Measurements from ENCODE around the gene GYPB. TPM values are rescaled to one million over a fixed set of nuclear protein-coding genes. Genes with fewer than 3 reads are reported as not detected.
"Not testable (repeated sequence)": the region's sequence is repeated elsewhere in the genome, so short reads cannot be mapped to it uniquely, and the experiment has no call there.

GYPB gene
- total and polyA plus RNA-seq, 2 donors (not counting 1 experiment from before 2014, with no cell fraction given) = 0.91 TPM; not detected in 1

DNA sequence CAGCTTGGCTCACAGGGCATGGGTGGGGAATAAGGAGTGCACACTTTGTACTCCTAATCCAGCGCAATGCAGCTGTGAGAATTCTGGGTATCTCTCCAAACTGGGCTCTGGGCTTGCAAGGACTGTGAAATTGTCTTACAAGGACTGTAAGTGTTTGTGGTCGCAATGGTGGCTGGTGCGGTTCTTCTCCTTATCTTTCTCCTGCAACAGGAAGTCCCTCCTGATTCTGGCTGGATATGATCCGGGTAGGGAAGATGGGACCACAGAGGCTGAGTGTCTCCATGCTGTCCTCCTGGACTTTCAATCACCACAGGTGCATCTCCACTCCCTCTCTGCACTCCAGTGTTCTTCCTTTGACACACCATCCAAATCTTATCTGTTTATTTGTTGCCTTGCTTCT, 58.1 kb downstream of the GYPB start:
- Histone ChIP-seq H3K79me2 (ENCODE audit: control insufficient read depth, insufficient read depth, low read length) (no peaks in the 10 kb centered on the region), H3K36me3 (replicated peaks in 1 of 2; ENCODE audit: control extremely low read depth in 1 of 2, control insufficient read depth in 1 of 2, extremely low read depth in 1 of 2, insufficient read depth in 2 of 2, low read length in 1 of 2) (no peaks in the 10 kb centered on the region), H3K27ac (ENCODE audit: low read length in 2 of 2) (no peak overlapping the region), H3K9me3 (ENCODE audit: control extremely low read depth in 1 of 3, control insufficient read depth in 2 of 3, insufficient read depth in 1 of 3, low read length in 2 of 3) (no peaks in the 10 kb centered on the region), H3K9ac (ENCODE audit: low read length) (no peak overlapping the region), H3K4me3 (ENCODE audit: control extremely low read depth in 1 of 5, extremely low read depth in 1 of 5, insufficient read depth in 1 of 5, low read depth in 2 of 5, low read length in 4 of 5) (no peak overlapping the region), H4K20me1 (ENCODE audit: control insufficient read depth, insufficient read depth, low read length, poor library complexity, severe bottlenecking) (no peaks in the 10 kb centered on the region), H3K4me1 (ENCODE audit: control insufficient read depth in 2 of 2, insufficient read depth in 2 of 2, low read length in 2 of 2) (no peaks in the 10 kb centered on the region), H3K4me2 (replicated peaks; ENCODE audit: low read depth, low read length, poor library complexity, severe bottlenecking) (no peak overlapping the region), H3K27me3 (replicated peaks in 1 of 4; ENCODE audit: control extremely low read depth in 1 of 4, control insufficient read depth in 3 of 4, insufficient read depth in 4 of 4, low read length in 3 of 4) (no peaks in the 10 kb centered on the region), H2AFZ (ENCODE audit: insufficient read depth, low read depth, low read length, poor library complexity, severe bottlenecking) (no peak overlapping the region)
- Mint-ChIP-seq H3K4me3 (no peak overlapping the region), H3K27ac (no peak overlapping the region), H3K4me1 (no peaks in the 10 kb centered on the region), H3K27me3 (no peaks in the 10 kb centered on the region), H3K9me3 (ENCODE audit: insufficient read depth) (no peaks in the 10 kb centered on the region)
- ChIA-PET POLR2A (no interaction called here), CTCF (no interaction called here)
- intact Hi-C loops (cut with micrococcal nuclease) = no loop called here
- no CpG with 5 or more reads among the region's 4 CpGs for WGBS (ENCODE audit: insufficient coverage)
- TF ChIP-seq EZH2 (IDR thresholded peaks at IDR 0.05; ENCODE audit: borderline replicate concordance, insufficient read depth, low read depth, low read length, poor library complexity, severe bottlenecking) = no peak
- TF ChIP-seq, protein P1, sequence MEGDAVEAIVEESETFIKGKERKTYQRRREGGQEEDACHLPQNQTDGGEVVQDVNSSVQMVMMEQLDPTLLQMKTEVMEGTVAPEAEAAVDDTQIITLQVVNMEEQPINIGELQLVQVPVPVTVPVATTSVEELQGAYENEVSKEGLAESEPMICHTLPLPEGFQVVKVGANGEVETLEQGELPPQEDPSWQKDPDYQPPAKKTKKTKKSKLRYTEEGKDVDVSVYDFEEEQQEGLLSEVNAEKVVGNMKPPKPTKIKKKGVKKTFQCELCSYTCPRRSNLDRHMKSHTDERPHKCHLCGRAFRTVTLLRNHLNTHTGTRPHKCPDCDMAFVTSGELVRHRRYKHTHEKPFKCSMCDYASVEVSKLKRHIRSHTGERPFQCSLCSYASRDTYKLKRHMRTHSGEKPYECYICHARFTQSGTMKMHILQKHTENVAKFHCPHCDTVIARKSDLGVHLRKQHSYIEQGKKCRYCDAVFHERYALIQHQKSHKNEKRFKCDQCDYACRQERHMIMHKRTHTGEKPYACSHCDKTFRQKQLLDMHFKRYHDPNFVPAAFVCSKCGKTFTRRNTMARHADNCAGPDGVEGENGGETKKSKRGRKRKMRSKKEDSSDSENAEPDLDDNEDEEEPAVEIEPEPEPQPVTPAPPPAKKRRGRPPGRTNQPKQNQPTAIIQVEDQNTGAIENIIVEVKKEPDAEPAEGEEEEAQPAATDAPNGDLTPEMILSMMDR (IDR thresholded peaks at IDR 0.05) = no peak
- DNase-seq = no peak
- ATAC-seq (ENCODE audit: low read depth) = no peak

DNA sequence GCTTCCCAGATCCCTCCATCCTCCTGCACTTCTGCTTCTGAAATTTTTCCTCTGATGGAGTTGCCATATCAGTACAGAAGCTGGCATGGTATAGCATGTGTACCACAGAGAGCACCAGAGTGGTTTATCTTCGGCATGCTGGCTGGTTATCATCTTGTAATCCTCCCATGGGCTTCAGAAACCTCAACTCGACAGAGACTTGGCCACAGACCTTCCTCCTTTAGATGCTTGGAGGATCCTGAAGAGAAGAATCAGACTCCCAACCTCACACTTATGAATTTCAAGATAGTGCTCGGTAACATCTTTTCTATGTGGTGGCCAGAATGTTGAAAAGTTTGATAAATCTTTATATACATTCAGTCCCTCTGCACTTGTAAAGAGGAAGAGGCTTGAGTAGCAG, 63.9 kb downstream of the GYPB start:
- H3K27ac Mint-ChIP-seq; H3K9me3 ChIP-seq (ENCODE audit: control extremely low read depth in 1 of 3, control insufficient read depth in 2 of 3, insufficient read depth in 1 of 3, low read length in 2 of 3); H3K4me3 Mint-ChIP-seq; POLR2A ChIA-PET; H3K79me2 ChIP-seq (ENCODE audit: control insufficient read depth, insufficient read depth, low read length); H3K27me3 Mint-ChIP-seq; H3K4me2 ChIP-seq (replicated peaks; ENCODE audit: low read depth, low read length, poor library complexity, severe bottlenecking); ATAC-seq (ENCODE audit: low read depth); H3K36me3 ChIP-seq (replicated peaks in 1 of 2; ENCODE audit: control extremely low read depth in 1 of 2, control insufficient read depth in 1 of 2, extremely low read depth in 1 of 2, insufficient read depth in 2 of 2, low read length in 1 of 2); H3K4me1 Mint-ChIP-seq; CTCF ChIA-PET; H2AFZ ChIP-seq (ENCODE audit: insufficient read depth, low read depth, low read length, poor library complexity, severe bottlenecking); DNase-seq; H3K4me1 ChIP-seq (ENCODE audit: control insufficient read depth in 2 of 2, insufficient read depth in 2 of 2, low read length in 2 of 2); H3K27me3 ChIP-seq (replicated peaks in 1 of 4; ENCODE audit: control extremely low read depth in 1 of 4, control insufficient read depth in 3 of 4, insufficient read depth in 4 of 4, low read length in 3 of 4); H3K4me3 ChIP-seq (ENCODE audit: control extremely low read depth in 1 of 5, extremely low read depth in 1 of 5, insufficient read depth in 1 of 5, low read depth in 2 of 5, low read length in 4 of 5); H4K20me1 ChIP-seq (ENCODE audit: control insufficient read depth, insufficient read depth, low read length, poor library complexity, severe bottlenecking); H3K9ac ChIP-seq (ENCODE audit: low read length); H3K27ac ChIP-seq (ENCODE audit: low read length in 2 of 2); intact Hi-C loops (cut with micrococcal nuclease): not testable (repeated sequence)
- H3K9me3 Mint-ChIP-seq (ENCODE audit: insufficient read depth) = peaks cover 10% of the 10 kb centered on the region
- no CpG with 5 or more reads among the region's 3 CpGs for WGBS (ENCODE audit: insufficient coverage)

DNA sequence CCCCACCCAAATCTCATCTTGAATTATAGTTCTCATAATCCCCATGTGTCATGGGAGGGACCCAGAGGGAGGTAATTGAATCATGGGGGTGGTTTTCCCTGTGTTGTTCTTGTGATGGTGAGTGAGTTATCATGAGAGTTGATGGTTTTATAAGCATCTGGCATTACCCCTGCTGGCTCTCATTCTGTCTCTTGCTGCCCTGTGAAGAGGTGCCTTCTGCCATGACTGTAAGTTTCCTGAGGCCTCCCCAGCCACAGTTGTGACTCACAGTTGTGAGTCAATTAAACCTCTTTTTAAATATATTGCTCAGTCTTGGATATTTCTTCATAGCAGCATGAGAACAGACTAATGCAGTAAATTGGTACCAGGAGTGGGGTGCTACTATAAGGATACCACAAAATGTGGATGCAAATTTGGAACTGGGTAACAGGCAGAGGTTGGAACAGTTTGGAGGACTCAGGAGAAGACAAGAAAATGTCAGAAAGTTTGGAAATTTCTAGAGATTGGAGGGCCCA, 67.7 kb downstream of the GYPB start:
- H3K4me3 ChIP-seq (ENCODE audit: control extremely low read depth in 1 of 5, extremely low read depth in 1 of 5, insufficient read depth in 1 of 5, low read depth in 2 of 5, low read length in 4 of 5); H3K36me3 ChIP-seq (replicated peaks in 1 of 2; ENCODE audit: control extremely low read depth in 1 of 2, control insufficient read depth in 1 of 2, extremely low read depth in 1 of 2, insufficient read depth in 2 of 2, low read length in 1 of 2); H3K4me3 Mint-ChIP-seq; DNase-seq; H3K27ac ChIP-seq (ENCODE audit: low read length in 2 of 2); H3K27ac Mint-ChIP-seq; ATAC-seq (ENCODE audit: low read depth); H4K20me1 ChIP-seq (ENCODE audit: control insufficient read depth, insufficient read depth, low read length, poor library complexity, severe bottlenecking); H2AFZ ChIP-seq (ENCODE audit: insufficient read depth, low read depth, low read length, poor library complexity, severe bottlenecking); H3K9me3 ChIP-seq (ENCODE audit: control extremely low read depth in 1 of 3, control insufficient read depth in 2 of 3, insufficient read depth in 1 of 3, low read length in 2 of 3); H3K27me3 Mint-ChIP-seq; H3K27me3 ChIP-seq (replicated peaks in 1 of 4; ENCODE audit: control extremely low read depth in 1 of 4, control insufficient read depth in 3 of 4, insufficient read depth in 4 of 4, low read length in 3 of 4); H3K4me1 ChIP-seq (ENCODE audit: control insufficient read depth in 2 of 2, insufficient read depth in 2 of 2, low read length in 2 of 2); POLR2A ChIA-PET; CTCF ChIA-PET; H3K4me2 ChIP-seq (replicated peaks; ENCODE audit: low read depth, low read length, poor library complexity, severe bottlenecking); H3K9ac ChIP-seq (ENCODE audit: low read length); H3K79me2 ChIP-seq (ENCODE audit: control insufficient read depth, insufficient read depth, low read length); H3K4me1 Mint-ChIP-seq; intact Hi-C loops (cut with micrococcal nuclease): not testable (repeated sequence)
- H3K9me3 Mint-ChIP-seq (ENCODE audit: insufficient read depth) = peaks cover 10% of the 10 kb centered on the region
